Stimulated activated CD4-positive, alpha-beta T cell treated with anti-CD3 and anti-CD28 coated beads, Interleukin-12 subunit alpha, Interleukin-12 subunit beta, amount 100 ng/mL, for 4 hours (primary cell): Measurements from ENCODE around the gene SH3RF3.

ENCODE experiments used
- DNase-seq: peaks from one replicate; pipeline ENCODE4 v3.0.0-alpha.2; 2020

The SH3RF3 gene

DNA sequence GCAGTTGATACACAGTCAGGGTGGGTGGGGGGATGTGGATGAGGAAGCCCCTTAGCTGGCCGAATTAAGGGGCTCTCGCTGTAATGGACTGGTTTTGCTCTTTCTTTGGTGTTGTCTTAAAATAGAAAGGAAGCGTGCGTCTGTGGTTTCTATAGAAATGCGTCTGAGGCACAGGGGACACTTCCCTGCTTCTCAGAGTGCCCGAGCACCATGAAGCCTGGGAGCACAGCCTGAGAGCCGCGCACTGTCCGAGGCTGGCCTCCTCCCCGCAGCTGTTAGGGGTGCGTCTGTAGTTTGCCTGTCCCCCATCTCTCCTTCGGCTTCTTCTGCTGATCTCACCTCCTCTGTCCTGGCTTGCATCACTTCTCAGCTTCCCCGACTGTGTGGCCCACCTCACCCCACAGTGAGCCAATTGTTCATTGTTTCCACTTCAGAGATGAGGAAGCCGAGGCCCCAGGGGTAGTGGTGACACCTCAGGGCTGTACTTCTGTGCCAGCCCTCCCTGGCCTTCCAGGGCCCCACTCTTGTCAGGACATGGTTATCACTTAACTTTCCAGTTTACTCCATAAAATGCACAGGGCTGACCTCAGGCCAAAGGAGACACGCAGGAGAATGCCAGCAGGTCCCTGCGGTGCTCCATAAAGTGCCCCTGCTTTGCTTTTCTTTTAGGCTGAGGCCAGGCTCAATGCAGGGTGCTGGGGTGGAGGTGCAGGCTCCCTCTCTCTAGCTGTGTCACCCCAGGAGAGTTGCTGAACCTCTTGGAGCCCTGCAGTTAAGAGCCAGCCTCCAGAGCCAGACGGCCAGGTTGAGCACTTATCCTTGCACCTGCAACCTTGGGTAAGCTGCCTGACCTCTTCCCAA, 274.2 kb downstream of the SH3RF3 start:
- DNase-seq, result no peak

DNA sequence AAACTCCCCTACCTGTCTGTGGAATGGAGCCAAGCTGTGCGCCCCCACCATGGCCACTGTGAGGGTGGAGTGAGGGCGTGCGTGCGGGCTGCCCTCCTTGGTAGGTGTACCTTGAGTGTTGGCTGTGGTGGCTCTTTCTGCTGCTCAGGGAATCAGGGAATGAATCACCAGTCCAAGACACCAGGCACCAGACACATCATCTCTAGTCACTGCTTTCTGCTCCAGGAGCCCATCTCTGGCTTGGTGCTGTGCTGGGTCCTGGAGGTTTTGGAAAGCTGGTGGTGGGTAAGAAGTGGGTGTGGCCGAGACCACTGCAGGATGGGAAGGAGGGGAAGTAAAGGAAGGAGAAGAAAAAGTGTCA, 274.8 kb downstream of the SH3RF3 start:
- no peak for DNase-seq

DNA sequence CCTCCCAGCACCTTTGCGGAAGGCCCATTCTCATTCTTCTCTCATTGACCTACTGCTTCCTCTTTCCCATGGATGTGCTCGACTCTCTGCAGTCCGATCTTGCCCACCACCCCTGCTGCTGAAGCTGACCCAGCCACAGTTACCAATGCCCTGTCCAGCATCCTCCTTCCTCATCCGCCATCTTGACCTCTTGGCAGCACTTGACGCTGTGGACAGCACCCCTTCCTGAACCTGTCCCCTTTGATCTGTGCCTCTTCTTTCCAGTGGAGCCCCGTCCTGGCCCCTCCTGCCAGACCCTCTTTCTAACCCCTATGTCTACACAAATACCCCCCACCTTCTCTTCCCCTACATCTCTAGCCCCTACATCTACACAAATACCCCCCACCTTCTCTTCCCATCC, 275.7 kb downstream of the SH3RF3 start:
- DNase-seq, result no peak

DNA sequence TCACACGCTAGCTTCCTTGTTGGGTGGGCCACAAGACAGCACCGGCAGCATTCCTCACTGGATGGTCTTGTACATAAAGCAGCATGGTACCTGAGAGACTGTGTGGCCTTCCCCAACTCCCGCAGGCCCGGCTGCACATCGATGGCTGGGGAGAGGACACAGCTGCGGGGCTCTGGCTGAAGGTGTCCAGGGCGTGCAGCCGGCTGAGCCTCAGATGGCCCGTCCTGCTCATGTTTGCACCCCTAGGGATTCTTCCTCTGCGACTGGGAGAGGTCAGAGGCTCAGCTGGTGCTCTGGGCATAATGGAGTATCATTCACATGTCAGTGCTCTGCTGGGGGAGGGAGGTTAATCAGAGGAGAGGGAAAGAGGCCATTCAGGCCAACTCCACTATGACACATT, 276.9 kb downstream of the SH3RF3 start:
- DNase-seq, result no peak

DNA sequence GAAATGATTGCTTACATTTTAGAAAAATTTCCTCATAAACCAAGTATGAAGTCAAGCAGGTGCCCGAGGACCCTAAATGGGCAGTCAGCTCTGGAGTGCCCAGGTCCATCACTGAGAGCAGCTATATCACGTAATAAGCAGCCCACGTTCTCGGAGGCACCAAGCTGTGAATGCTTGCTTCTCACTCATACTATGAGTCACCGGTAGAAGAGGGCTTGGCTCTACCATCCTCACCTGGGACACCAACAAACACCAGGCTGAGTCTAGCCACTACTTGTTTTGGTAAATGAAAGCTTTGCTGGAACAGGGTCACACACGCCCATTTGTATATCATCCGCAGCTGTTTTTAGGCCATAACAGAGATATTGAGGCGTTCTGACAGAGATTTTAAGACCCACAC, 277.3 kb downstream of the SH3RF3 start:
- no peak for DNase-seq

DNA sequence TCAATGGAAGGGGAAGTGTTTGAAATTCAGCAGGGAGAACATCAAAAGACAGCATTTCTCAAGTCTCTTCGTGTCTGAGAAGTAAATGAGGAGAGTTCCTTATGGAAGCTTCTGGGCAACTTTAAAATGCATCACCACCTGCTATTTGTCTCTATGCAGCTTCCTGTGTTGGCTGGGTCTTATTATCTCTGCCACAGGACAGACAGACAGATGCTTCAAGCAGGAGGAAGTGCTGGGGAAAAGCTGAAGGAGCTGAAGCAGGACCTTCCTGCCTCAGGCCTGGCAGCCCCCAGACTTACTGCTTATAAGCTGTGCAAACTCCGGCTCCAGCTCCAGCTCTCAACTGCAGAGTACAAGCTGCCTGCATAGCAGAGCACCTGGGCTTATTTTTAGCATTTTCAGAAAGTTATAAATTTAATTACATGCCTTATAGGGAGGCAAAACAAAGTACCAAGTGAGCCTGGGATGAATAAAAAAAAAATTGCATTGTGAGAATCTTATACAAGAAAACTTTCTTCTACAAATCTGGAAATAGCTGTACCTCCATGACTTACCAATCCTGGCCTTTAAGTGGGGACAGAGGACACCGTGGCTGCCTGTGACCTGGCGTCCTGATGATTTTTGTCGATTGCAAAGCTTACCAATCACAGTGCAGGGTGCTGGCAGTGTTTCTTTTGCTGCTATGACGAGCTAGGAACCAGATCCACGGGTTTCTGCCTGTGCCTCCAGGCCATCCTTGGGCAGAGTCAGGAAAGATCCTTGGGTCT, 278.5 kb downstream of the SH3RF3 start:
- DNase-seq, result no peak

DNA sequence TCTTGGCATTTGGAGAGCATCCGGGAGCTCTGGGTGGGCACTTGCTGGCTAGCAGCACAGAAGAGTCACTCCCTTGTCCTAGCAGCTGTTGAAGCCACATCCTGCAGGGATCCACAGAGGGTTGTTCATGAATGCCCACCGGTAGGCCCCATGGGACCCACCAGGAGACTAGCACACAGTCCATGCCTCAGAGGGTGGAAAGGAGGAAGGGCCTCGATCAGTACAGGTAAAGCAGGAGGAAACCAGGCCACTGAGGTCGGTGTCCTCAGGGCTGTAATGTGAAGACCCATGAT, 279.0 kb downstream of the SH3RF3 start:
- DNase-seq, result no peak

DNA sequence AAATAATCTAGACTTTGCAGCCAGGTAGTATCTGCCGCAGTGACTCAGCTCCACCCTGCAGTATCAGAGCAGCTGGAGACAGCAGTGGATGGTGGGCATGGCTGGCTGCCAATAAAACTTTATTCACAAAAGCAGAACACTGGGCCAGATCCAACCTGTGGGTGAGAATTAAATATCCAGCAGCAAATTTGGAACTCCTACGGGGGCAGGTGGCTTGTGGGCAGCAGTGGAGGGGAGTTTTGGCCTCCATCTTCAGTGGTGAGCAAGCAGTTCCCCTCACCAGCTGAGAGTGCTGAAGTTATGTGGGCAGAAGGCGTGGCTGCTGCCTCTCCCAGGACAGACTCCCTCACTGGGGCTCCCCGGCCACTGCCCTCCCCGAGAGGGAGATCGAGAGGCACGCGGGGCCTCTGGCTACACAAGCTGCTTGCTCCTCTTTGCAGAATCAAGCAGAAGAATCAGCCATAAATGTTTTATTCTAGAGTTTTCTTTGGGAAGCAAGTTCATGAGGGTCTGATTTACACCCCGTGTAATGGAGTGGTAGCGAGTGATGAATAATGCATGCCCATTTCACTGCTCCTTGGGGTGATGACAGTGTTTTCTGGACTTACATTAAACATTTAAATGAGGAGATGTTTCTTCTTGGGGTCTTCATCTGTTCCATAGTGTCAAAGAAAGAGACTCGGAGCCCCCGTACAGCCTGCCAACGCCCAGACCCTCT, 280.5 kb downstream of the SH3RF3 start:
- DNase-seq, result no peak

DNA sequence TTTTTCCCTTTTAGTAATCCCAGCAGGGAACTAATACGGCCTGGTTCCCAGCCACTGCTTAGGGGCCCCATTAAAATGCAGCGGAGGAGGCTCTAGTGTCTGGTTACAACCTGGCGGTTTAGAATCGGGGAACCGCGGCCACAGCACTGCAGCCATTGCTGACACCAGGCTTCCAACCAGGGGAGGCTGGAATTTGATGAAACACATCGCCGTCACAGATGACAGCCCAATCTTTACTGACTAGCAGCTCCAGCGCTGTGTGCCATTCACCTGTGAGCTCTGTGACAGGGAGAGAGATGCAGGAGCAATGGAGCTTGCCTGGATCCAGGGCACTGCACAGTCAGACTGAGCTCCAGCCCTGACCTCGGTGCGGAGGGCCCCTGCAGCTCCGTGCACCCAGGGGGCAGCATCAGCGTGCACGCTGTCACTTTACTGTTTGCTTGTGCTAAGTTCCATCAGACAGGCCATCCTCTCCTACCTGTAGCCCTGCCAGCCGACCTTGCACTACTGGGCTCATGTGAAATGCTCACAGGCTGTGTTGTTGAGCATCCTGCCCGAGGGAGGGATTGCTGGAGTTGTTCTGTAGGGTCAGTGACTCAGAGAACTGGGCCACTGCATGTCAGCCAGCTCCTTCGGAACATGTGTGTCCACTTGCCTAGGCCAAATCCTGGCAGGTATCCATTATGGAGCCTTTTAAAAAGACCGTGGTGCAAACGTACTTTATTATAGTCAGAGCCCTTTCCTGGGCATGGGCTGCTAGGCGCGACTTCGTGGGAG, 281.2 kb downstream of the SH3RF3 start:
- no peak for DNase-seq

DNA sequence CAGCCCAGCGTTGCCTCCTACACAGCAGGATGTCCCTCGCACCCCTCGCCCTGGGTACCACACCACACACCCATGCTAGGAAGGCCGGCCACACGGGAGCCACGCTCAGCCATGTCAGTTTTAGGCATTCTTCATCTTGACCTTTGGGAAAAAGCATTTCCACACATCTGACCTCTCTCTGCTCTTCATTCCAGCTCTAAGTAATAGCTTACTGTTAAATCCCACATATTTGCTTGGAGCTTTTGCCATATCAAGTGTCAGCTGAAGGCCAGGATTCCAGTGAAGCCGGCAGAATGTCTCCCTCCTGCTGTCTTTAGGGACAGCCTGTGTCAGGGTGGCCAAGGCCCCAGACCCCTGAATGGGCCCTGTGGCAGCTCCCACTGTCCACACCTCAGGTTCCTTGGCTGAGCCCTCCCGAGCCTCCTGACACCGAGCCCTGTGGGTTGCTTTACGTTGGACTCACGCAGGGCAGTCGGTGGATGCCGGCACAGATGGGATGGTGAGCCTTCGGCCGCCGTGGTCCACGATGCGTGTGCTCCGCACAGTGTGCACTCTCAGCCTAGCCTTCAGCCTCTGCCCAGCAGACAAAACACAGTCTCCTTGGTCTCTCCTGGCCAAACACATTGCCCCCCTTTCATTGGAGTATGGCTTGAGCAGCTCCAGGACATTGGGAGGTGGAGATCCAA, 282.8 kb downstream of the SH3RF3 start:
- no peak for DNase-seq

DNA sequence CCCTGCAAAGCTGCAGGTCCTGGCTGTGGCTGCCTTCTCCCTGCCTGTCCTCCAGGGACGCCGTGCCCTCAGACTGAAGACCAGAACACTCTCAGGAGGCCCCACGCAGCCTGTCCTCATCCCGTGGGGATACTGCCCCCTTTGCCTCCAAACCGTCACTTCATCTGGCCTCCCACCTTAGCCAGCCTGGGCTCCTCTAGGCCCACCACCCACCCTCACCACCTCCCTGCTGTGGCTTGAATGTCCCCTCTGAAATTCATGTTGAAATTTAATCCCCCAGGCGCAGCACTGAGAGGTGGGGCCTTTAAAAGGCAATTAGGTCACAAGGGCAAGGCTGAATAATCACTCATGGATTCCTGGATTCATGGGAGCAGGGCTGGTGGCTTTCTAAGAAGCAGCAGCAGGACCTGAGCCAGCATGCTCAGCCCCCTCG, 286.6 kb downstream of the SH3RF3 start:
- DNase-seq, result no peak

DNA sequence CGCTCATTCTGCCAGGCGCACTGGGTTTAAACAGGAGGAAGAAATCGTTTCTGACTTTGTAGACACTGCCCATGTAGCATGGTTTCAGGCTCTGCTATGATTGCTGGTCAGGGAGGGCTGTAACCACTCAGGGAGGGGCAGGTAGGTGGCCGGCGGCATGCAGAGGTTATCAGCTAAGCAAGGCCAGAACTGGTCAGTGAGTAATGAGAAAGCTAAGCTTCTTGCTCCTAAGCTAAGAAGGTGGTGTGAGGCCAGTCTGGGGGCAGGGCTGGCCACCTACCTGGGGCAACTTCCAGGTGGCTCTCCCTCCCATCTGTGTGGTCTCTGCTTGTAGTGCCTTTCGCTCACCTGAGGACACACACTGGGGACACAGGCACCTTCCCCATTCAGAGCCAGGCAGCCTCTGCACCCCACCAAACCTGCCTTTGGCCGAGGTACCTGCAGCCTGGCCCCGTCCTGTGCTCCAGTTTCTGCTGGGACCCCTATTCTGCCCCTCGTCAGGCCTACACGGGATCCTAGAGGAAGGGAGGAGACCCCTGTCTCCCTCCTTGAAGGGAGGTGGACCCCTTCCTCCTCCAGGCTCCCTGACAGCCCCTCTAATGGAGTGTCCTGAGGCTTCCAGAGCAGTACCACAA, 288.8 kb downstream of the SH3RF3 start:
- no peak for DNase-seq

DNA sequence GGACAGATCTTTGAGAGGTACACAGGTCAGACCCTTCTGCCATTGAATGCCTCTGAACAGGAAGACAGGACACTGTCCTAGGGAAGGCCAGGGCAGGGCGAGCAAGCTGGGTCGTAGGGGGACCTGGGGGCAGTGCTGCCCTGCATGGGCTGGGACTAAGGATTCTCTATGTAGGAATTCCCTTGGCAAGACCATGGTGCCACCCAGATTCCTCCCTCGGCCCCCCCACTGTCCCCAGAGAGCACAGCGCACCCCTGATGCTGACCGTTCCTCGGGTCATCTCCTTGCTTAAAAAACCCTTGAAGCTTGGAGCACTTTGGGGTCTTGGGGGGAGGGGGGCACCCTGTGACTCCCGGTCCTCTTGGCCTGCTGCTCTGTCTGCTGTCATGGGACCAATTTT, 289.7 kb downstream of the SH3RF3 start:
- DNase-seq, result no peak

DNA sequence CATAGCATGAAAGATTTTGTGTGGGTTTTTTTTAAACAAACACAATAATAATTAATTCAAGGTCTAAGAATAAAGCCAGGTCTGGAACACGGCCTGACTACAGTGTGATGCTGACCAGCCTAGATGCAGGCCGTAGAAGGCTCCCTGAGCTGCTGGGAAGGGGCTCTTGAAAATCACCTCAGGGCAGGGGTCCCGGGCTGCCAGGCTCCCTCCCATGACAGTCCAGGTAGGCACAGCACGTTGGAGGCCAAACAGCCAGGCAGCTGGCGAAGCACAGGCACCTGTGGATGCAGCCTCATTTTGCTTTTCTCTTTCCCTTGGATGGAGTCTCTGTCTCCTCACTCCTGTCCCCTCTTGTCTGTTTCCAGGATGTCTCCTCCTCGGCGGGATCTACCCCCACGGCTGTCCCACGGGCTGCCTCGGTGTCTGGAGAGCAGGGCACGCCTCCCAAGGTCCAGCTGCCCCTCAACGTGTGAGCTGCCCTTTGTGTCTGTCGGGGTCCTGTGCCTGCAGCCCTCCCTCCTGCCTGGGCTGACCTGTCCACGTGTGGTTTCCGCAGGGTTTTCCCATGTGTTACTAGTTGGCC, 290.3 kb downstream of the SH3RF3 start:
- no peak for DNase-seq

DNA sequence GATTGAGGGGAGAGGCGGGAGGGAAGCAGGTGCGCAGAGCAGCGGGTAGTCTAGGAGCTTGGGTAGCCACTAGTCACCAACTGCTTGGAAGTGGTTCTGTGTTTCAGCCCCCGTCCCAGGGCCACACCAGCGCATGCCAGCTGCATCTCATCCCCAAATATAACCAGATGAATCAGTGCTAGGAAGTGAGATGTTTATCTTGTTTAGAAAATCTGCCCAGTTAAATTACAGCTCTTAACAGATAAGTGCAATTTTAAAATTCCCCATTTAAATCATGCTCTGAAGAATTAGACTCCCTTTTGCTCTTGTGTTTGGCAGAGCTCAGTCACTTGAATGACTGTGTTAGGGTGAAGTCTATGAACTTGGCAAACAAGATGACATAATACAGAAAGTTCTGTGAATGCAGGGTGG, 291.0 kb downstream of the SH3RF3 start:
- no peak for DNase-seq

DNA sequence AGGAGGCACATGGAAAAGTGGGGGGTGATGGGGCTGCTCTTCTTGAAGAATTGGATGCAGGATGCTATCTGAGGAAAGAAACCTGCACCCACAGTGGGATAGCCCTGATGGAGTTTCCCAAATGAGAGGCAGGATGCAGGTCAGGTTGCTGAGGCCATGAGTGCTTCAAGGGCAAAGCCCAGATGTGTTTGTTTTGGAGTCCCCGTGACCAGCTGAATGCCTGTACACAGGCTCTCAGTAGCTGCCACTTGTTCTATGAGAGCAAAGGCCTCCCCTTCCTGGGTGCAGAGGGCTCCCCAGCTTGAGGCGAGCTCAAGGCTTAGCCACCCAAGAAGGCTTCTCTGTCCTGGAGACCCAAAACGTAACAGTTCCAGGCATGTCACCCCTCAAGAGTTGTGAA, 292.1 kb downstream of the SH3RF3 start:
- DNase-seq, result no peak

DNA sequence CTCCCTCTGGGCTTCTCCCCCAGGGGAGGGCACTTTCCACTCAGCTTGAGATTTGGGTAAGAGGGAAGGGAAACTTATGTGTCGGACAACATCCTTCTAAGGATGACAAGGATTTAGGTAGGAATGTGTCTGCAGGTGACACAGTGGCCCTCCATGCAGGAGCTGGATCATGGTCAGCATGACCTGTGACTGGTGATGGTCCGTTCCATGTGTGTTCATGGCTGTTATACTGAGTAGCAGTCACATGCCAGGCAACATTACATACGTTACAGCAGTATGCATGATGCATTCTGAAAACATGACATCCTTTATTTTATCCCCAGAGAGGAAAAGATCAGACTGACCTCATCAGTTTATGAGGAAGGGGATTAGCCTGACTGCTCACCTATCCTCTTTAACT, 292.6 kb downstream of the SH3RF3 start:
- no peak for DNase-seq

DNA sequence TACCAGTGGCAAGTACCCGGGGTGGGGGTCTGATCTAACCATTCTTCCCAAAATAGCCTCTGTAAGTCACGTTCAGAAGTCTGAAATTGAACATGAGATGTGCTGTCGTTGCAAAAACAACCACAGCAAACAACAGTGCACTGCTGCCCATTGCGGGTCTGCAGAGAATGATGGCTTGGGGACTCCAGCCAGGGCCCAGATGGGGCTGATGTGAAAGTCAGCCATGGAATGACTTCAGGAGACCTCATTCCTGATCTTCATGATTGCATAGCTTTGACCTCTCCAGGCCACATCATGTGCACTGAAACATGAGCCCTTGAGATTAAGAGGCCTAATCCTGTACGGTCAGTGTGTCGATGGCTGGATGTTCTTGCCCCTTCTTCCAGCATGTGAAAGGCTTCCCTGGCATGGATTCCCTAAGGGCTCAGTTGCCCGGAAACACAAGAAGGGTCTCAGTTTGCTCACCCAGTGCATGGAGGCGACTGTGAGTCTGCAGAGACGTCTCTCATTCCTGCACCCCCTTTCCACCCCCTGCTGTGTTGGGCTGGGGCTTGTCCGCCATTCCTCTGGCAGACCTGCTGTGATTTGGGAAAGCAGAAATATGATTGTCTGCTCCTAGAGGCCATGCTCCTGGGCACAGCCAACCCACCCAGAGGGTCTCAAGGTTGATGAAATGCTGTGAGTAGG, 293.2 kb downstream of the SH3RF3 start:
- DNase-seq, result no peak

DNA sequence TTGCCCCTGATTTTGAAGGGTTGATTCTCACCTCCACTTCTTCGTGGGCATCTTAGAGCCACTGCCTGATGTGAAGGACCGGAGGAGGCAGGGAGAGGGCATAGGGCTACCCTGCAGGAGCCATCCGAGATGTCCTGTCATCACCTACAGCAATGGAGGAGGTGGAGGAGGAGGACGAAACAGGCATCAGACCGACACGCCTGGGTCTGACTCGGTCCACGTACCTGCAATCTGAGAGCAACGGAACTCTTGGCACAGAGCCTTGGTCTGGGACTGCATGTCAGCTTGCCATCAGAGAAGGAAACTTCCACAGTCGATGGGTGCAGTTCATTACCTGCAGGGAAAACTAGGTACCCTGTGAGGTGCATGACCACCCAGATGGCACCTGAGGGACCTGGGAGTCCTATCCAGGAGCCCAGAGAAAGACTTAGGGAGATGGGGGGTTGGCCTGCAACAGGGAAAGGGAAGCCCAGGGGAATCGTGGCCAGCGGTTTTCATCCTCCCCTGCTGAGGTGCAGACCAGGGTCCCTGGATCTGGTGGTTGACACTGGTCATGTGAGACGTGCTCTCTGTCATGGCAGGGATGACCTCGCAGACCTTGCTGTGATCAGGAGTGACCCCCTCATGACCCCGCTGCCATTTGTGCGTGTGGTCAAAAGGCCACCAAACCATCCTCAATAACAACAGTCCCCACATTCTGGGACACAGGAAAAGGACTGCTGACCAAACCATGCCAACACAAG, 293.9 kb downstream of the SH3RF3 start:
- DNase-seq, result no peak
